AG09309 (cell line): ENCODE results near the gene PTPRO.

Source experiments
- DNase-seq: peaks from one replicate; pipeline ENCODE4 v3.0.0-alpha.2; 2010; ENCODE audit warnings: low read depth
- H3K4me3 ChIP-seq: 2 replicates; pipeline ENCODE4 v1.5.1; 2011; ENCODE audit warnings: mild to moderate bottlenecking, low read depth, low read length, moderate library complexity; ENCODE audit not compliant: control insufficient read depth
- TF ChIP-seq, protein P1 (sequence below): IDR thresholded peaks from 2 replicates; pipeline ENCODE4 v1.5.1; 2011; ENCODE audit warnings: mild to moderate bottlenecking, low read depth, low read length, inconsistent platforms; ENCODE audit not compliant: insufficient read depth, control insufficient read depth; ENCODE audit errors: missing control alignments

Gene PTPRO

DNA sequence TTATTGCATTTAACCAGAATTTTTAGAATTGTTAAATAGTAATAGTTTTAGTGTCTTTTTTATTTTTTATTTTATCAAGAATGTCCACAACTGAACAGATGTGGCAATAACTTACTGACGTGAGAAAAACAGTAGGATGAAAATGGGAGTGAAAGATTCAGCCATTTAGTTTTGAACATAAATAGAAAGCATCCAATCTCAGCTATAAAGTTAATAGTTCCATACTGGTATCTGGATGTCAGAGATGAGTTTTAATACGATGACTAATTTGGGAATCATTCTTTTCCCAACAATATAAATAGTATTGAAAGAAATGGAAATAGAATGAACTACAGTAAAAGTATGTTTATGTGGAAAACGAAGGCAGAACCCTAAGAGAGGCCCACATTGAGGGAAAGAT lies 307.5 kb downstream of the PTPRO start:
- TF ChIP-seq, protein P1, sequence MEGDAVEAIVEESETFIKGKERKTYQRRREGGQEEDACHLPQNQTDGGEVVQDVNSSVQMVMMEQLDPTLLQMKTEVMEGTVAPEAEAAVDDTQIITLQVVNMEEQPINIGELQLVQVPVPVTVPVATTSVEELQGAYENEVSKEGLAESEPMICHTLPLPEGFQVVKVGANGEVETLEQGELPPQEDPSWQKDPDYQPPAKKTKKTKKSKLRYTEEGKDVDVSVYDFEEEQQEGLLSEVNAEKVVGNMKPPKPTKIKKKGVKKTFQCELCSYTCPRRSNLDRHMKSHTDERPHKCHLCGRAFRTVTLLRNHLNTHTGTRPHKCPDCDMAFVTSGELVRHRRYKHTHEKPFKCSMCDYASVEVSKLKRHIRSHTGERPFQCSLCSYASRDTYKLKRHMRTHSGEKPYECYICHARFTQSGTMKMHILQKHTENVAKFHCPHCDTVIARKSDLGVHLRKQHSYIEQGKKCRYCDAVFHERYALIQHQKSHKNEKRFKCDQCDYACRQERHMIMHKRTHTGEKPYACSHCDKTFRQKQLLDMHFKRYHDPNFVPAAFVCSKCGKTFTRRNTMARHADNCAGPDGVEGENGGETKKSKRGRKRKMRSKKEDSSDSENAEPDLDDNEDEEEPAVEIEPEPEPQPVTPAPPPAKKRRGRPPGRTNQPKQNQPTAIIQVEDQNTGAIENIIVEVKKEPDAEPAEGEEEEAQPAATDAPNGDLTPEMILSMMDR: no peak
- peak; percentile 79 for DNase-seq
- H3K4me3 ChIP-seq: no peak overlapping the region

DNA sequence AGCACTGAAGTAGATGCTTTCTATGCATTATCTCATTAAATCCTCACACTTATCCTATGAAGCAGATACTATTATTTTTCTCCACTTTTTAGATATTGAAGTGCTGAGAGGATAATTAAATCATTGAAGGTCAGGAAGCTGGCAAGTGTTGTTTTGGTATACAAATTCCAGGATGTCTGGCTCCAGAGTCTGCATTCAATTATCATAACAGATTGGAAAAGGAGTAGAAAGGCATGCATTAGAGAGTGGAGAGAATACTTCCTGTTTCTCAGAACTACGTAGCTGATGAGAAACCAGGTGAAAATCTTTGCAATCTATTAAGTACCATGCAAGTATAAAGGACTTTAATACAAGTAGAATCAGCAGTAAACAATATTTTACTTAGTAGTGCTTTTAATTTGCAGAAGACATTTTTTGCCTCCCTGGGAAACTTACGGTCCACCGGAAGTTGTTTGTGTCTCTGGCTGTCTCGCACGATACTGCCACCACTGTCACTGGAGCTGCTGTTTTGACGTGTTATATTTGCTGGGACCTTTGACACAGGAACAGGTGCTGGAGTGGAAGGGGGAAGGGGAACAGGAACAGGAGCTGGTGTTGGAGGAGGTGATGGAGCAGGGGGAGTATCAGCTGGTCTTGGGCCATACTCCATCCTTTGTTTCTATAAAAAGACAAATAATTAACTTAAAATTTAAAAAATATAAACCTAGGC lies 308.9 kb downstream of the PTPRO start:
- no peak overlapping the region for H3K4me3 ChIP-seq
- DNase-seq: no peak
- TF ChIP-seq, protein P1: no peak

DNA sequence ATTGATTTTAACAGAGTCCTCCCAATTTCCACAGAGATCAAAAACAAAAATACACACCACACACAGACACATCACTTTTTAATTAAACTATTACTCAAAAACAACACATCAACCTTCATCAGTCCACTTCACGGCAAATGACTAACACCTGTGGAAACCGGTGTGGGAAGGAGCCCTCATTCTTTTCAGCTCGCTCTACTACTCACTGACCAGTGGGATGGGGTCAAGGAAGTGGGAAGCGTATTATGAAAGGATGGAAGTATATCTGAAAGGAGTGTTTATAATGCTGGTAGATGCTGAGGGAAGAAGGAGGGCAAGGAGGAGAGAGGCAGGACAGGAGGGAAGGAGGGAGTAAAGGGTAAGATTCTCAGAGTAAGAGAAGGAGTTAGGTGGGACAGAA lies 310.4 kb downstream of the PTPRO start:
- no peak for DNase-seq
- TF ChIP-seq, protein P1: no peak
- no peak overlapping the region for H3K4me3 ChIP-seq

DNA sequence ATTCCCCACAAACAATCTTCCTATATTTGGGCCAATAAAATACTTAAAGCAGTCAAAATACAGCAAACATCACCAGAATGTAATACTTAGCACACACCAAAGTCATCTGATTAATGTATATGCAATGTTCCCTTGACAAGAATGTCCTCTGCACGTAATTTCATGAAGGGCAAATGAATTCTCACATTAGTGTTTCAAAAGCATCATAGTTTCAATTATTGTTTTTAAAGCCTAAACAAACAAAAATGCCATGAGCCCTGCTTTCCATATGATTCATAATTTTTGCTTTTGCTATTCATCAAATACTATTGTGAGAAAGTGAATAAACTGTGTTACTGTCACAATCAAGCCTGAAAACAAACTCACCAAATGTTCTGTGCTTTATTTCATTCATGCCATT lies 310.9 kb downstream of the PTPRO start:
- TF ChIP-seq, protein P1: no peak
- H3K4me3 ChIP-seq: no peak overlapping the region
- DNase-seq: no peak

DNA sequence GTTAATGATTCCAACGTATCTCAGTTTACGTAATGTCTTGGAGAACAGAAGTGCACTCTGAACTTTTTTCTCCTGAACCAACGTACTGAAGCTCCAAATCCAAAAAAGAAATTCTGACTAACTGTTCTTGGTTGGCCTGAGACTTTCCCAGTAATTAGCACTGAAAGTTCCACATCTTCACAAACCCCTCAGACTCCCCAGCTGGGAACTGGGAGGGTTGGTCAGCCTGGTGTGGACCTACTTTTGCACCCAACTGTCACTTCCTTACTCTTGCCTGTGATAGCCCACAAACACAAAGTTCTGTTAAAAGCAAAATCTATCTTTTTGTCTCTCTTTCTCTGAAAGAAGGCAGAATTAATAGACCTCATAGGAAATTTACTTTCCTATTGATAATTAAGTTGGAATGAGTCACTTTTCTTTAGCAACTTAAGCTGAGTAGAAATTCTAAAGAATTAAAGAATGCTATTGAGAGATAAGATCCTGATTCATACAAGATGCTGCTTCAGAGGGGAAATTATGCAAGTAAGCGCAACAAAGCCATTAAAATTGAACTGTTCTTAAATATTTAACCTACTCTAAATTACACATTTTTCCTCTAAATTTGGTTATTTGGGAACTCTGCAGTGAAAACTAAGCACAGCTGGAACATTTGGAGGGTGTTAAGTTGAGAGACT lies 311.8 kb downstream of the PTPRO start:
- no peak overlapping the region for H3K4me3 ChIP-seq
- peak; percentile 51 for DNase-seq
- TF ChIP-seq, protein P1: no peak

DNA sequence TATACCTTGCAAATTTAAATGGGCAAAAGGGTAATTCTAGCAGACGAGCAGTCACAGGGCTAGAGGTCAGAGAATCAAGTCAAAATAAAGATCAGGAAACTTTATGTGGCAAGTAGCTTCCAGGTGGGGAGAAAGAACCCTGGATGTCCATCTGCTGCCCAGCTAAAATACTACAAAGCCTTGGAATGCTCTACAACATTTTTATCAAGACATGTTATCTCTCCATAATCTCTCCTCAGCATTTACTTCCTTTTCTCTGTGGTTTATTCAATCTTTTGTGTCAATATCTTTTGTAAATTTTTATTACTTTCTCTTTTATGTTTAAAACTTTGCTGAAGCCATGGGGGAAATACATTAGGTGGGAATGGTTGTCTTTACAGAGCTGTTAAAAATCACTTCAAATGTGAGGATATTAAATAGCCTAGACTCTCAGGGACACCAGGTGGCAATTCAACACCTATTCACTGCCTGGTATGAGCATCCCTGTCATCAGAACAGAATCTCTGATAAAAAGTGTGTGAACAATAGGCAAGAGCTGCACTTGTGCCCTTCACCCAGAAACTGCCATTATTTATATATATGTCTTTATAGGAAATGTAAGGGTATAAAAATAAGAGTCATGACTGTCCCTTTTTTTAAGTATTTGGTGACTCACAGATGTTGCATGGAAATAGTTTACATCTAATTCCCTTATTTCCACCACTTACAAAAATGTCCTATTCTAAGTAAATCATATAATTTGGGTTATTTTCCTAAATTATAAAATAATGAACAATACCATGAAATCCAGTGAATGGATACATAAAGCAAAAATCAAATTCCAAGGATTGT lies 314.0 kb downstream of the PTPRO start:
- H3K4me3 ChIP-seq: no peak overlapping the region
- TF ChIP-seq, protein P1: no peak
- no peak for DNase-seq
